ENCODE data around the gene MTHFD1L. TPM values are rescaled to one million over a fixed set of nuclear protein-coding genes. Genes with fewer than 3 reads are reported as not detected.

The MTHFD1L gene
- total and polyA plus RNA-seq, 2 of the 4 experiments (the other 2 are of a cell fraction) = 43.5 to 53.2 TPM

- Histone ChIP-seq H2BK20ac (ENCODE audit: low read depth, low read length) (peak overlapping the region; percentile 58), H3K14ac (replicated peaks; ENCODE audit: low read depth, low read length) (peak overlapping the region; percentile 49; the same call in 1 of the 2 replicates), H3K56ac (ENCODE audit: extremely low read depth, insufficient read depth, low read length) (no peak overlapping the region), H2BK5ac (ENCODE audit: low read depth, low read length, poor library complexity, severe bottlenecking) (peak overlapping the region; percentile 96), H2AK9ac (replicated peaks; ENCODE audit: low read depth, low read length, poor library complexity) (no peak overlapping the region), H2AK5ac (ENCODE audit: low read depth, low read length) (peak overlapping the region; percentile 81), H3K9ac (ENCODE audit: low read depth, low read length) (peak overlapping the region; percentile 9), H3K36me3 (ENCODE audit: control insufficient read depth, insufficient read depth, low read length) (peaks cover 39% of the 10 kb centered on the region), H4K8ac (ENCODE audit: low read depth in 2 of 2, low read length in 2 of 2) (peak overlapping the region; percentile 28 to 76; a peak in 3 of 4 replicates), H3K9me1 (ENCODE audit: insufficient read depth, low read length) (peaks cover 17% of the 10 kb centered on the region), H3K27ac (ENCODE audit: insufficient read depth, low read length) (peak overlapping the region; percentile 63; the same call in 1 of the 2 replicates), H4K20me1 (ENCODE audit: insufficient read depth, low read length) (no peaks in the 10 kb centered on the region), H3K79me1 (ENCODE audit: low read depth in 1 of 2, low read length in 2 of 2) (peaks cover 17 to 54% of the 10 kb centered on the region in 2 experiments), H3K23ac (ENCODE audit: low read depth, low read length) (0 out of 2 replicates have a peak overlapping the region, but pooled peaks have one; percentile 28), H2BK15ac (ENCODE audit: low read depth, low read length) (peak overlapping the region; percentile 40; the same call in 1 of the 3 replicates), H4K91ac (ENCODE audit: insufficient read depth, low read depth, low read length) (peak overlapping the region; percentile 90), H3K4me3 (ENCODE audit: insufficient read depth, low read depth, low read length) (no peak overlapping the region), H3K18ac (ENCODE audit: low read depth, low read length) (peak overlapping the region; percentile 80), H3K4me1 (ENCODE audit: control insufficient read depth, insufficient read depth, low read length) (peaks cover 30% of the 10 kb centered on the region), H3K27me3 (ENCODE audit: control insufficient read depth, insufficient read depth, low read length) (no peaks in the 10 kb centered on the region), H2AFZ (replicated peaks; ENCODE audit: low read length, poor library complexity) (no peak overlapping the region), H3K9me3 (ENCODE audit: control insufficient read depth, insufficient read depth, low read length) (no peaks in the 10 kb centered on the region), H3K4me2 (ENCODE audit: low read depth, low read length) (no peak overlapping the region), H2BK120ac (ENCODE audit: low read depth, low read length) (peak overlapping the region; percentile 74), H4K5ac (ENCODE audit: low read depth, low read length) (peak overlapping the region; percentile 89), H3K4ac (ENCODE audit: low read depth, low read length) (peak overlapping the region; percentile 82)
- intact Hi-C loops (cut with micrococcal nuclease) = no loop called here
- WGBS, 2 experiments (ENCODE audit: extremely low coverage in 2 of 2, insufficient read length in 1 of 2) = no CpG with 5 or more reads among the region's 3 CpGs
- no TSS peak for BruUV-seq (replicated peaks)
- TF ChIP-seq CTCF (conservative IDR thresholded peaks at IDR 0.05; ENCODE audit: low read depth, low read length) = peak; percentile 20; the same call in 1 of the 2 replicates
- TF ChIP-seq MAFK (IDR thresholded peaks at IDR 0.05; ENCODE audit: low read depth, low read length) = no peak
- DNase-seq (no peak), ATAC-seq (ENCODE audit: low read depth) (no peak)
- dilution Hi-C loops (cut with HindIII; ENCODE audit: low sequenced_read_pairs, unreplicated experiment) = no loop called here
- ChIA-PET POLR2A (ENCODE audit: unreplicated experiment) (no interaction called here), CTCF (interaction anchor here (0.6 to 1.5 kb wide), 6 partner anchors 9 to 376 kb away, joined by 3 to 6 read pairs (median 4); no protein-coding TSS in a partner anchor)
- in situ Hi-C loops (cut with MboI; ENCODE audit: low sequenced_read_pairs) = no loop called here
Observed at GRCh38 chr6:150928882-150929281, 63.4 kb downstream of the MTHFD1L start.
